HepG2 (cell line): Measurements from ENCODE around the gene LIPH. TPM values are rescaled to one million over a fixed set of nuclear protein-coding genes. Genes with fewer than 3 reads are reported as not detected.

ENCODE experiments used
- CEBPZ ChIP-seq: IDR thresholded peaks from 2 replicates; pipeline ENCODE4 v1.6.1; 2012; ENCODE audit warnings: low read length, improper control_type of control experiment
- GPBP1L1 ChIP-seq: sonication (generic); formaldehyde crosslinking; IDR thresholded peaks from 2 replicates; pipeline ENCODE4 v1.5.0; 2020; ENCODE audit warnings: mild to moderate bottlenecking, missing genetic modification reagents
- HNRNPK ChIP-seq: fragments of 200-400 bp; formaldehyde crosslinking; IDR thresholded peaks from 2 replicates; pipeline ENCODE4 v1.6.1; 2018; ENCODE audit warnings: low read length, low read depth, moderate library complexity, mild to moderate bottlenecking; ENCODE audit not compliant: poor library complexity, severe bottlenecking
- HNRNPUL1 ChIP-seq: fragments of 200-400 bp; formaldehyde crosslinking; IDR thresholded peaks from 2 replicates; pipeline ENCODE4 v1.6.1; 2017; ENCODE audit warnings: low read depth, mild to moderate bottlenecking, low read length, moderate library complexity
- MBD4 ChIP-seq: IDR thresholded peaks from 2 replicates; pipeline ENCODE4 v1.6.1; 2012; ENCODE audit warnings: low read length, inconsistent platforms, borderline replicate concordance
- NR2F2 ChIP-seq: IDR thresholded peaks from 2 replicates; pipeline ENCODE4 v1.6.1; 2012; ENCODE audit warnings: low read depth, inconsistent platforms, borderline replicate concordance
- NR3C1 ChIP-seq: sonication (generic); formaldehyde crosslinking; IDR thresholded peaks from 2 replicates; pipeline ENCODE4 v1.4.0; 2020; ENCODE audit warnings: missing genetic modification reagents
- SOX5 ChIP-seq: IDR thresholded peaks from 2 replicates; pipeline ENCODE4 v1.6.1; 2016; ENCODE audit warnings: borderline replicate concordance
- TEF ChIP-seq: sonication (generic); formaldehyde crosslinking; IDR thresholded peaks from 2 replicates; pipeline ENCODE4 v1.5.0; 2020; ENCODE audit warnings: missing genetic modification reagents
- THAP7 ChIP-seq: sonication (generic); formaldehyde crosslinking; IDR thresholded peaks from 2 replicates; pipeline ENCODE4 v1.8.1; 2023; ENCODE audit warnings: mild to moderate bottlenecking, missing genetic modification reagents
- ZFP36L1 ChIP-seq: sonication (generic); formaldehyde crosslinking; IDR thresholded peaks from 2 replicates; pipeline ENCODE4 v1.8.0; 2022; ENCODE audit warnings: mild to moderate bottlenecking, missing genetic modification reagents, moderate library complexity
- ZNF235 ChIP-seq: sonication (generic); formaldehyde crosslinking; IDR thresholded peaks from 2 replicates; pipeline ENCODE4 v1.8.1; 2023; ENCODE audit warnings: mild to moderate bottlenecking, missing genetic modification reagents, borderline replicate concordance
- ZNF276 ChIP-seq: sonication (generic); formaldehyde crosslinking; IDR thresholded peaks from 2 replicates; pipeline ENCODE4 v1.4.0; 2020; ENCODE audit warnings: mild to moderate bottlenecking, low read depth, missing genetic modification reagents
- ZNF33B ChIP-seq: sonication (generic); formaldehyde crosslinking; IDR thresholded peaks from 2 replicates; pipeline ENCODE4 v1.5.1; 2020; ENCODE audit warnings: mild to moderate bottlenecking, missing genetic modification reagents
- ZNF563 ChIP-seq: sonication (generic); formaldehyde crosslinking; IDR thresholded peaks from 2 replicates; pipeline ENCODE4 v1.8.0; 2022; ENCODE audit warnings: mild to moderate bottlenecking, moderate library complexity, missing genetic modification reagents
- ZNF577 ChIP-seq: sonication (generic); formaldehyde crosslinking; IDR thresholded peaks from 2 replicates; pipeline ENCODE4 v1.4.0; 2020; ENCODE audit warnings: mild to moderate bottlenecking, low read depth, missing genetic modification reagents, borderline replicate concordance
- ZNF704 ChIP-seq: sonication (generic); formaldehyde crosslinking; IDR thresholded peaks from 2 replicates; pipeline ENCODE4 v1.8.1; 2023; ENCODE audit warnings: mild to moderate bottlenecking, inconsistent platforms, moderate library complexity, missing genetic modification reagents, borderline replicate concordance
- ZNF772 ChIP-seq: sonication (generic); formaldehyde crosslinking; IDR thresholded peaks from 2 replicates; pipeline ENCODE4 v1.5.0; 2020; ENCODE audit warnings: mild to moderate bottlenecking, missing genetic modification reagents
- polyA plus RNA-seq, 8 experiments: library from polyadenylated mRNA; depleted of rRNA in 3 of 8; stranded (reverse) in 7 of 8; unstranded in 1 of 8; fragments of >200 nt; fragmentation: Illumina TruSeq in 4 of 8; extraction: Trizol in 4 of 8; gene quantifications; 2 replicates each; pipeline versions ENCODE4 v1.2.1 to v1.2.3, GENCODE V29; 2011 to 2016; ENCODE audit warnings: low read depth in 4 of 8, missing spikeins in 1 of 8, mixed read lengths in 1 of 8; ENCODE audit not compliant: insufficient read depth in 1 of 8
- total RNA-seq, 5 experiments: library from RNA; depleted of rRNA; stranded (reverse); fragments of >200 nt; fragmentation: Illumina TruSeq; extraction: Trizol; gene quantifications; 2 replicates each; pipeline ENCODE4 v1.2.3, GENCODE V29; 2016; ENCODE audit warnings: low read depth in 1 of 5

Gene LIPH
- total and polyA plus RNA-seq, 2 of the 13 experiments (the other 11 are each of a cell fraction or from before 2014, with no cell fraction given), result 0.09 to 0.34 TPM

- TF ChIP-seq ZNF704 (CRISPR knock-in tag) (peak; percentile 67; the same call in 1 of the 2 replicates), NR2F2 (peak; percentile 23; the same call in 1 of the 2 replicates), SOX5 (peak; percentile 48; the same call in 1 of the 2 replicates), ZNF563 (CRISPR knock-in tag) (peak; percentile 94), ZNF772 (peak; percentile 97), CEBPZ (no peak), NR3C1 (CRISPR knock-in tag) (no peak), MBD4 (no peak), HNRNPK (peak; percentile 24), ZNF276 (CRISPR knock-in tag) (no peak; the same call in 1 of the 2 replicates), ZNF577 (CRISPR knock-in tag) (no peak), THAP7 (CRISPR knock-in tag) (no peak; the same call in 1 of the 2 replicates), GPBP1L1 (CRISPR knock-in tag) (no peak), ZFP36L1 (CRISPR knock-in tag) (peak; percentile 83), HNRNPUL1 (peak; percentile 80), ZNF235 (CRISPR knock-in tag) (peak; percentile 44; the same call in 1 of the 2 replicates), ZNF33B (peak; percentile 92), TEF (CRISPR knock-in tag) (peak; percentile 71; the same call in 1 of the 2 replicates)
Measured at GRCh38 chr3:185498503-185499396, 53.6 kb downstream of the LIPH start, which contains the start of gene TMEM41A (continued).
